Measurements from ENCODE around the gene EIPR1.

DNA sequence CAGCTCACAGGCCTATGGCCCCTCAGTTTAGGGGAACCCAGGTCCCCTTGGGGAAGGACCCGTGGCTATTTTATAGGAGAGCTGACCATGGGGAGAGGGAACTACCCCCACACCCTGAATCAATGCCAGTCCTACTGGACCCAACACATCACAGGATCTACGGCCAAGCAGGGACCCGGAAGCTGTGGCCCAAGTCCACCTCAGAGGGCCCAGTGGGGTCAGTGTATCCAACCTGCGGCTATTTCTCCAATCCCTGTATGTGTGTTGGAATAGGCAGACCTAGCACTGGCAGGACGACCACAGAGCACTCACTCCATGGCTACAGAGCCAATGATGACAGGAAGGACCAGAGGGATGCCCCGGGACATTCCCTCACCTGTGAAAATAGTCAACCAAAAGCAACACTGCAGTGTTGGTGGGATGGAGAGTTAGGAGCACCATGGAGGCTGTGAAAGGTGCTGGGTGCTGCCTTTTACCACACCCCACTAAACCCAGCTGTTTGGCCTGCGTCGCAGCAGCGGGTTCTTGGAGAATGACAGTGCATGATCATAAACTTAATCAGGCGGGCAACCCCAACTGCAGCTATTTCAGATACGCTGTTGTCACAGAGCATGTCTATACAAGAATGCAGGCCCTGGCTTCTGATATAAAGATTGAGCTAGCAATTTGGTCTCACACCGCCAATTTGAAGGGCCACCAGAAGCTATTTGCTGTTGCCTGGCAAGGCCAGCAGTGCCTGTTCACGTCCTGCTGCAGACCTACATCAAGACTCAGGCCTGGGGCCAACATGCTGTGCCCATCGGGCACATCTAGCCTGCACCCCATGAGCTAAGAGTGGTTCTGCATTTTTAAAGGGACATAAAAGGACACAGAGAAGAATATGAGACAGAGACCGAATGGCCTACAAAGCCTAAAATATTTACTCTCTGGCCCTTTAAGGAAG is 110.4 kb downstream of the EIPR1 start:
- TF ChIP-seq, protein P1, sequence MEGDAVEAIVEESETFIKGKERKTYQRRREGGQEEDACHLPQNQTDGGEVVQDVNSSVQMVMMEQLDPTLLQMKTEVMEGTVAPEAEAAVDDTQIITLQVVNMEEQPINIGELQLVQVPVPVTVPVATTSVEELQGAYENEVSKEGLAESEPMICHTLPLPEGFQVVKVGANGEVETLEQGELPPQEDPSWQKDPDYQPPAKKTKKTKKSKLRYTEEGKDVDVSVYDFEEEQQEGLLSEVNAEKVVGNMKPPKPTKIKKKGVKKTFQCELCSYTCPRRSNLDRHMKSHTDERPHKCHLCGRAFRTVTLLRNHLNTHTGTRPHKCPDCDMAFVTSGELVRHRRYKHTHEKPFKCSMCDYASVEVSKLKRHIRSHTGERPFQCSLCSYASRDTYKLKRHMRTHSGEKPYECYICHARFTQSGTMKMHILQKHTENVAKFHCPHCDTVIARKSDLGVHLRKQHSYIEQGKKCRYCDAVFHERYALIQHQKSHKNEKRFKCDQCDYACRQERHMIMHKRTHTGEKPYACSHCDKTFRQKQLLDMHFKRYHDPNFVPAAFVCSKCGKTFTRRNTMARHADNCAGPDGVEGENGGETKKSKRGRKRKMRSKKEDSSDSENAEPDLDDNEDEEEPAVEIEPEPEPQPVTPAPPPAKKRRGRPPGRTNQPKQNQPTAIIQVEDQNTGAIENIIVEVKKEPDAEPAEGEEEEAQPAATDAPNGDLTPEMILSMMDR (IDR thresholded peaks at IDR 0.05; ENCODE audit: extremely low read depth in 1 of 2, insufficient read depth in 1 of 2, low read depth in 1 of 2, low read length in 2 of 2), result no peak
- TF ChIP-seq MYC (IDR thresholded peaks at IDR 0.05; ENCODE audit: low read depth, low read length), result no peak
- no peak for TF ChIP-seq POLR2A (IDR thresholded peaks at IDR 0.05; ENCODE audit: low read depth, low read length)
- TF ChIP-seq POLR2AphosphoS5 (IDR thresholded peaks at IDR 0.05; ENCODE audit: insufficient read depth, low read depth, low read length), result no peak
- TF ChIP-seq EZH2 (IDR thresholded peaks at IDR 0.05; ENCODE audit: borderline replicate concordance, low read depth, low read length, severe bottlenecking), result no peak
